Neuronal stem cell (in vitro differentiated cells): ENCODE results near the gene C10orf95.

Experiments
- DNase-seq: peaks from one replicate; pipeline ENCODE4 v3.0.0-alpha.2; 2013; ENCODE audit warnings: low spot score
- H2AFZ ChIP-seq: one replicate; pipeline ENCODE4 v1.6.1; 2013; ENCODE audit warnings: mild to moderate bottlenecking, low read length, inconsistent platforms
- H2AK5ac ChIP-seq: 2 replicates; pipeline ENCODE4 v1.6.1; 2013; ENCODE audit warnings: low read depth, mild to moderate bottlenecking, inconsistent platforms, low read length, moderate library complexity, mixed read lengths
- H2BK120ac ChIP-seq: 2 replicates; pipeline ENCODE4 v1.6.1; 2013; ENCODE audit warnings: low read depth, mild to moderate bottlenecking, inconsistent platforms, low read length, moderate library complexity, mixed read lengths
- H2BK12ac ChIP-seq: one replicate; pipeline ENCODE4 v1.6.1; 2013; ENCODE audit warnings: low read length, inconsistent platforms
- H2BK15ac ChIP-seq: 2 replicates; pipeline ENCODE4 v1.6.1; 2013; ENCODE audit warnings: mild to moderate bottlenecking, low read length, inconsistent platforms, mixed read lengths
- H2BK5ac ChIP-seq: one replicate; pipeline ENCODE4 v1.6.1; 2013; ENCODE audit warnings: inconsistent platforms, mild to moderate bottlenecking, low read length, moderate library complexity
- H3K14ac ChIP-seq: one replicate; pipeline ENCODE4 v1.6.1; 2013; ENCODE audit warnings: low read length, inconsistent platforms
- H3K18ac ChIP-seq: 2 replicates; pipeline ENCODE4 v1.6.1; 2013; ENCODE audit warnings: low read length, inconsistent platforms
- H3K23ac ChIP-seq: 2 replicates; pipeline ENCODE4 v1.6.1; 2013; ENCODE audit warnings: low read depth, mild to moderate bottlenecking, mixed read lengths, low read length, inconsistent platforms; ENCODE audit not compliant: poor library complexity
- H3K27ac ChIP-seq: replicated peaks from 3 replicates; pipeline ENCODE4 v1.5.1; 2013; ENCODE audit warnings: low read length, inconsistent platforms
- H3K27me3 ChIP-seq, 3 experiments: 2 replicates each; pipeline ENCODE4 v1.6.1; 2013; ENCODE audit warnings: low read length in 3 of 3, mild to moderate bottlenecking in 2 of 3, inconsistent platforms in 1 of 3, low read depth in 1 of 3, mixed read lengths in 1 of 3, moderate library complexity in 1 of 3; ENCODE audit not compliant: control insufficient read depth in 3 of 3, insufficient read depth in 3 of 3
- H3K36me3 ChIP-seq, 2 donors: replicated peaks in 1 of 2; 2 replicates each; pipeline ENCODE4 v1.6.1; 2013; ENCODE audit warnings: low read length in 2 of 2; ENCODE audit not compliant: control insufficient read depth in 2 of 2, insufficient read depth in 2 of 2
- H3K4ac ChIP-seq: 2 replicates; pipeline ENCODE4 v1.6.1; 2013; ENCODE audit warnings: inconsistent platforms, mild to moderate bottlenecking, low read length, moderate library complexity
- H3K4me1 ChIP-seq, 2 donors: 1 replicate in 1 of 2; 2 replicates in 1 of 2; pipeline ENCODE4 v1.6.1; 2013; ENCODE audit warnings: low read length in 2 of 2, low read depth in 1 of 2; ENCODE audit not compliant: control insufficient read depth in 2 of 2, insufficient read depth in 1 of 2
- H3K4me2 ChIP-seq: one replicate; pipeline ENCODE4 v1.6.1; 2013; ENCODE audit warnings: mild to moderate bottlenecking, low read length, inconsistent platforms; ENCODE audit not compliant: insufficient read depth, poor library complexity, severe bottlenecking
- H3K4me3 ChIP-seq, 2 donors: 2 replicates each; pipeline ENCODE4 v1.5.1; 2013; ENCODE audit warnings: low read length in 2 of 2, mild to moderate bottlenecking in 2 of 2, inconsistent platforms in 1 of 2, moderate library complexity in 1 of 2
- H3K79me1 ChIP-seq: one replicate; pipeline ENCODE4 v1.6.1; 2013; ENCODE audit warnings: low read depth, mild to moderate bottlenecking, inconsistent platforms, low read length, moderate library complexity
- H3K9ac ChIP-seq: one replicate; pipeline ENCODE4 v1.6.1; 2013; ENCODE audit warnings: mild to moderate bottlenecking, low read depth, low read length, inconsistent platforms; ENCODE audit not compliant: poor library complexity
- H3K9me3 ChIP-seq, 2 donors: replicated peaks in 1 of 2; 2 replicates each; pipeline versions ENCODE3 to v1.6.1; 2013; ENCODE audit warnings: low read length in 2 of 2, mild to moderate bottlenecking in 2 of 2, inconsistent platforms in 1 of 2, low read depth in 1 of 2, mixed read lengths in 1 of 2, moderate library complexity in 1 of 2; ENCODE audit not compliant: control insufficient read depth in 2 of 2, insufficient read depth in 1 of 2
- H4K8ac ChIP-seq: one replicate; pipeline ENCODE4 v1.6.1; 2013; ENCODE audit warnings: low read depth, mild to moderate bottlenecking, inconsistent platforms, low read length, moderate library complexity
- H4K91ac ChIP-seq: one replicate; pipeline ENCODE4 v1.6.1; 2013; ENCODE audit warnings: low read length, low read depth, mild to moderate bottlenecking, inconsistent platforms; ENCODE audit not compliant: poor library complexity
- WGBS, 2 donors: extraction: QIAGEN DNeasy Blood & Tissue Kit; methylation state at CpG; one replicate each; pipeline ENCODE4 v1.1.7; 2013; ENCODE audit warnings: missing lambda C conversion rate in 2 of 2, mixed read lengths in 1 of 2; ENCODE audit not compliant: insufficient read length in 2 of 2, insufficient replicate concordance in 1 of 2; ENCODE audit errors: extremely low coverage in 2 of 2; 5-methylcytosine and 5-hydroxymethylcytosine counted together

The C10orf95 gene

DNA sequence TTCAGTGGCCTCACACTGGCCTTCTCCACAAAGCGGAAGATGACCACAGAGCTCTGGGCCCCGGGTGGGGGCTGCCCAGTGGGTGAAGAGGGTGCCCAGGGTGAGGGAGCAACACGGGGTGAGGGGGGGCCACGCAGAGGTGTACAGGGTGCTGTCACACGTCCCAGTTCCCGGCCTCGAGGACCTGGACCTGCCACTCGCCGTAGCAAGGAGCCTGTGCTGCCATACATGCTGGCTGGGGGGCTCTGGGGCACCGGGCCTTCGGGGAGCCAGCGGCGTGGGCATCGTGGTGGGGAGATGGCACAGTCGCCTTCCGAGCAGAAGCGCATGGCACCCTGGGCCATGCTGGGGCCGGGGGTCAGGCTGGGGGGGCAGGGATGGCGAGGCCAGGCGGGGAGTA lies 34.6 kb downstream of the C10orf95 start:
- Histone ChIP-seq H2AFZ (no peak overlapping the region), H3K18ac (no peak overlapping the region), H3K4me1 (peaks cover 38 to 48% of the 10 kb centered on the region in 2 donors), H3K4ac (no peak overlapping the region), H4K8ac (no peak overlapping the region), H3K9me3 (no peaks in the 10 kb centered on the region), H3K79me1 (no peaks in the 10 kb centered on the region), H3K27me3 (peaks cover 0 to 7% (median 0%) of the 10 kb centered on the region in 3 experiments), H2BK120ac (no peak overlapping the region), H3K23ac (no peak overlapping the region), H2BK5ac (no peak overlapping the region), H3K27ac (no peak overlapping the region), H3K9ac (no peak overlapping the region), H3K14ac (no peak overlapping the region), H2BK12ac (no peak overlapping the region), H3K4me2 (no peak overlapping the region), H3K36me3 (peaks cover 0 to 11% of the 10 kb centered on the region in 2 donors), H4K91ac (no peak overlapping the region), H3K4me3 (no peak overlapping the region), H2AK5ac (no peak overlapping the region), H2BK15ac (peak overlapping the region; percentile 3)
- no CpG with 5 or more reads among the region's 20 CpGs for WGBS, 2 donors
- DNase-seq = no peak

DNA sequence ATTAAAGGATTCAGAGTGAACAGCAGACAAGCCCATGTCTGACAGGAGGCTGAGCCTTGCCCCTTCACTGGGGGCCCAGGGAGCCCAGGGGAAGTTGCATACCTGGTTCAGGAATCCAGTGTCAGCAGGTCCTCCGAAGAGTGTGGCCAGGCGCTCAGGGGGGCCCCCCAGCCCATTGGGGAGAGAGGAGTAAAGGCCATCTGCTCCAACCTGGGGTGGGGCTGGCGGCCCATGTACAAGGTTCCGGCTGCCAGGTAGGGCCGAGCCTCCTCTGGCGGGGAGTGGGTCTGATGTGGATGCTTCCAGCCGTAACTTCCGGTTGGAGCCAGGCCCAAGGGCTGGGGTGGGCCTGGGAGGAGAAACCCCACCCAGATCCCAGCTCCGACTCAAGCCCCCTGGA lies 35.1 kb downstream of the C10orf95 start:
- Histone ChIP-seq H2BK15ac (peak overlapping the region; percentile 3), H3K36me3 (peaks cover 0 to 15% of the 10 kb centered on the region in 2 donors), H2BK12ac (no peak overlapping the region), H3K27me3 (peaks cover 0 to 7% (median 0%) of the 10 kb centered on the region in 3 experiments), H2AFZ (no peak overlapping the region), H3K18ac (no peak overlapping the region), H2BK120ac (no peak overlapping the region), H2AK5ac (no peak overlapping the region), H3K4me3 (no peak overlapping the region), H3K4me1 (peaks cover 38 to 49% of the 10 kb centered on the region in 2 donors), H3K4ac (no peak overlapping the region), H3K4me2 (no peak overlapping the region), H3K27ac (no peak overlapping the region), H4K91ac (no peak overlapping the region), H3K9me3 (peaks cover 0 to 2% of the 10 kb centered on the region in 2 donors), H4K8ac (no peak overlapping the region), H3K14ac (no peak overlapping the region), H3K79me1 (no peaks in the 10 kb centered on the region), H3K23ac (no peak overlapping the region), H3K9ac (no peak overlapping the region), H2BK5ac (no peak overlapping the region)
- no CpG with 5 or more reads among the region's 9 CpGs for WGBS, 2 donors
- no peak for DNase-seq

DNA sequence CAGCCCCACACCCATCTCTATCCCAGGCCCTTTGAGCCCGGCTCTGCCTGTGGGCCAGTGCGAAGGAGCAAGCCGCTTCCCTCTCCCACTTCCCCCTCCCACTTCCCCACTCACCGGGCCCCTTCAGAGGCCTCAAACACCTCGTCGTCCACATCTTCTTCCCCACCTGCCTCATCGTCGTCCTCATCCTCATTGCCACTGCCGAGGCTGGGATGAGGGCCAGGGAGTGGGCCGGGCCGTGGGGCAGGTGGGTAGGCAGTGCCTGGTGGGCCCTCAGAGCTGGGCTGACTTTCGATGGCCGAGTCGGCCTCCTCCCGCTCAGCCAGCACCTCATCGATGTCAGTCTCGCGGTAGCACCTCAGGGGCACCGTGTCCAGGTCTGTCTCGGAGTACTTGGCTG lies 36.6 kb downstream of the C10orf95 start:
- H3K27ac ChIP-seq = no peak overlapping the region
- peaks cover 0 to 17% of the 10 kb centered on the region in 2 donors for H3K36me3 ChIP-seq
- no peaks in the 10 kb centered on the region for H3K79me1 ChIP-seq
- H3K14ac ChIP-seq = peak overlapping the region; percentile 8
- peak overlapping the region; percentile 82 for H2AK5ac ChIP-seq
- H3K4ac ChIP-seq = peak overlapping the region; percentile 72
- peak overlapping the region; percentile 81 for H2BK15ac ChIP-seq
- H3K9me3 ChIP-seq = peaks cover 0 to 4% of the 10 kb centered on the region in 2 donors
- no CpG with 5 or more reads among the region's 20 CpGs for WGBS, 2 donors
- no peak overlapping the region for H2BK120ac ChIP-seq
- H4K91ac ChIP-seq = no peak overlapping the region
- H3K18ac ChIP-seq = peak overlapping the region; percentile 77
- peak overlapping the region; percentile 24 for H3K9ac ChIP-seq
- peak overlapping the region; percentile 19 for H2BK5ac ChIP-seq
- H3K27me3 ChIP-seq = peaks cover 0 to 22% (median 6%) of the 10 kb centered on the region in 3 experiments
- H3K4me2 ChIP-seq = no peak overlapping the region
- H3K4me1 ChIP-seq = peaks cover 47 to 64% of the 10 kb centered on the region in 2 donors
- H2AFZ ChIP-seq = no peak overlapping the region
- no peak overlapping the region for H4K8ac ChIP-seq
- peak overlapping the region; percentile 100 for H2BK12ac ChIP-seq
- DNase-seq = no peak
- H3K23ac ChIP-seq = peak overlapping the region; percentile 77
- no peak overlapping the region for H3K4me3 ChIP-seq

DNA sequence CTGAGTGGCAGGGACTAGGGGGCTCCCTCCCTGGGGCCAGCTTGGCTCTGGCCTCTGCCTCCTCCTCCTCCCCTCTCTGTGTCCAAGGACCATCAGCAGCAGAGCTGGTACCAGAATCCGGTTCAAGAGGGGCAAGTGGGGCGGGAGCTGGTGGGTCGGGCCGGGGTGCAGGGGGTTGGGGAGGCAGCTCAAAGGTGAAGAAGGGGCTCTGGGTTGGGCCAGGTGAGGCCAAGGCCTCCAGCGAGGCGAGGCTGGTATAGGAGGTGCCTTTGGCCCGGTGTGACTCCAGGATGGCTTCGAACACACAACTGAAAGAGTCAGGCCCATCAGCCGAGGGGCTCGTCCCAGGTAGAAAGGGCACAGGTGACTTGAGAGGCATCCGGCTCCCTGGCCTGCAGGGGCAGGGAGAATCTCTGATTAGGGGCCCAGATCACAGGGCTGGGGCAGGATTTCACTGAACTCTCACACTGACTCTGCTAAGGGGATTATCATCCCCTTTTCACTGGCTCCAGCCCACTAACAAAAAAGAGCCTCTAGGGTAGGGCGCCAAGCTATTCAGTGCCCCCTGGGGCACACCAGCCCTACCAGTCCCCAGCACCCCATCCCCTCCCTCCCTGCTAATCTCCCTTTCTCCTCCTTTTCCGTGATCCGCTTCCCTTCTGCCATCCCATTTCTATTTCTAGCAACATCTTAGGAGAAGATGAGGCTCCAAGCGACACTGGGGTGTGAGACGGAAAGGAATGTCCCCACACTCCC lies 37.4 kb downstream of the C10orf95 start:
- Histone ChIP-seq H3K4me2 (no peak overlapping the region), H2BK12ac (peak overlapping the region; percentile 100)

More for the DNA sequence above, 37.4 kb downstream of the C10orf95 start:
- no CpG with 5 or more reads among the region's 16 CpGs for WGBS, 2 donors
- Histone ChIP-seq H3K4me1 (peaks cover 49 to 69% of the 10 kb centered on the region in 2 donors), H2AFZ (no peak overlapping the region), H3K23ac (no peak overlapping the region), H4K8ac (no peak overlapping the region), H2BK15ac (no peak overlapping the region), H3K27me3 (peaks cover 0 to 28% (median 11%) of the 10 kb centered on the region in 3 experiments), H3K79me1 (no peaks in the 10 kb centered on the region), H3K9me3 (peaks cover 0 to 4% of the 10 kb centered on the region in 2 donors), H3K18ac (peak overlapping the region; percentile 36), H2BK5ac (peak overlapping the region; percentile 19), H2AK5ac (no peak overlapping the region), H3K4ac (no peak overlapping the region), H3K4me3 (no peak overlapping the region), H4K91ac (no peak overlapping the region), H3K36me3 (peaks cover 0 to 17% of the 10 kb centered on the region in 2 donors), H3K9ac (no peak overlapping the region), H3K27ac (peak overlapping the region; percentile 50), H2BK120ac (no peak overlapping the region), H3K14ac (no peak overlapping the region)
- no peak for DNase-seq
